Measurements from ENCODE around the gene PNMA6E.

PNMA6E gene

GRCh38 chrX:153444333-153445011 is 43.3 kb upstream of the PNMA6E start:
- Histone ChIP-seq H3K9ac (ENCODE audit: low read length) (no peak overlapping the region), H3K27me3 (ENCODE audit: control insufficient read depth in 1 of 2, insufficient read depth in 2 of 2, low read length in 2 of 2) (peaks cover 0 to 19% of the 10 kb centered on the region in 2 donors), H3K4me1 (ENCODE audit: insufficient read depth, low read length) (no peaks in the 10 kb centered on the region), H3K9me3 (ENCODE audit: low read length) (peaks cover 7% of the 10 kb centered on the region), H3K36me3 (ENCODE audit: insufficient read depth, low read length) (no peaks in the 10 kb centered on the region), H3K4me3 (ENCODE audit: low read depth in 1 of 2, low read length in 2 of 2) (no peak overlapping the region), H3K27ac (ENCODE audit: low read depth, low read length) (no peak overlapping the region)

GRCh38 chrX:153443476-153444332 is 42.6 kb upstream of the PNMA6E start:
- no peak overlapping the region for H3K9ac ChIP-seq (ENCODE audit: low read length)
- H3K4me3 ChIP-seq (ENCODE audit: low read depth in 1 of 2, low read length in 2 of 2) = no peak overlapping the region
- peaks cover 0 to 19% of the 10 kb centered on the region in 2 donors for H3K27me3 ChIP-seq (ENCODE audit: control insufficient read depth in 1 of 2, insufficient read depth in 2 of 2, low read length in 2 of 2)
- H3K4me1 ChIP-seq (ENCODE audit: insufficient read depth, low read length) = no peaks in the 10 kb centered on the region
- peaks cover 9% of the 10 kb centered on the region for H3K9me3 ChIP-seq (ENCODE audit: low read length)
- H3K36me3 ChIP-seq (ENCODE audit: insufficient read depth, low read length) = no peaks in the 10 kb centered on the region
- H3K27ac ChIP-seq (ENCODE audit: low read depth, low read length) = no peak overlapping the region

- Histone ChIP-seq H3K36me3 (ENCODE audit: insufficient read depth, low read length) (no peaks in the 10 kb centered on the region), H3K9me3 (ENCODE audit: low read length) (peaks cover 9% of the 10 kb centered on the region), H3K27me3 (ENCODE audit: control insufficient read depth in 1 of 2, insufficient read depth in 2 of 2, low read length in 2 of 2) (peaks cover 0 to 18% of the 10 kb centered on the region in 2 donors), H3K4me3 (ENCODE audit: low read depth in 1 of 2, low read length in 2 of 2) (no peak overlapping the region), H3K9ac (ENCODE audit: low read length) (no peak overlapping the region), H3K27ac (ENCODE audit: low read depth, low read length) (no peak overlapping the region), H3K4me1 (ENCODE audit: insufficient read depth, low read length) (no peaks in the 10 kb centered on the region)
Measured at GRCh38 chrX:153442463-153442862, 41.3 kb upstream of the PNMA6E start.

GRCh38 chrX:153441981-153442380 is 40.8 kb upstream of the PNMA6E start:
- no peak overlapping the region for H3K9ac ChIP-seq (ENCODE audit: low read length)
- H3K36me3 ChIP-seq (ENCODE audit: insufficient read depth, low read length) = no peaks in the 10 kb centered on the region
- no peak overlapping the region for H3K4me3 ChIP-seq (ENCODE audit: low read depth in 1 of 2, low read length in 2 of 2)
- H3K27ac ChIP-seq (ENCODE audit: low read depth, low read length) = no peak overlapping the region
- H3K27me3 ChIP-seq (ENCODE audit: control insufficient read depth in 1 of 2, insufficient read depth in 2 of 2, low read length in 2 of 2) = peaks cover 0 to 14% of the 10 kb centered on the region in 2 donors
- peaks cover 9% of the 10 kb centered on the region for H3K9me3 ChIP-seq (ENCODE audit: low read length)
- H3K4me1 ChIP-seq (ENCODE audit: insufficient read depth, low read length) = no peaks in the 10 kb centered on the region

GRCh38 chrX:153441296-153441695 is 40.1 kb upstream of the PNMA6E start:
- Histone ChIP-seq H3K9me3 (ENCODE audit: low read length) (peaks cover 9% of the 10 kb centered on the region), H3K4me1 (ENCODE audit: insufficient read depth, low read length) (no peaks in the 10 kb centered on the region), H3K4me3 (ENCODE audit: low read depth in 1 of 2, low read length in 2 of 2) (no peak overlapping the region), H3K27me3 (ENCODE audit: control insufficient read depth in 1 of 2, insufficient read depth in 2 of 2, low read length in 2 of 2) (peaks cover 0 to 11% of the 10 kb centered on the region in 2 donors), H3K9ac (ENCODE audit: low read length) (no peak overlapping the region), H3K27ac (ENCODE audit: low read depth, low read length) (no peak overlapping the region), H3K36me3 (ENCODE audit: insufficient read depth, low read length) (no peaks in the 10 kb centered on the region)

GRCh38 chrX:153440556-153441135 is 39.5 kb upstream of the PNMA6E start:
- H3K9ac ChIP-seq (ENCODE audit: low read length) = no peak overlapping the region
- no peaks in the 10 kb centered on the region for H3K36me3 ChIP-seq (ENCODE audit: insufficient read depth, low read length)
- no peaks in the 10 kb centered on the region for H3K4me1 ChIP-seq (ENCODE audit: insufficient read depth, low read length)
- H3K27ac ChIP-seq (ENCODE audit: low read depth, low read length) = no peak overlapping the region
- H3K27me3 ChIP-seq (ENCODE audit: control insufficient read depth in 1 of 2, insufficient read depth in 2 of 2, low read length in 2 of 2) = peaks cover 0 to 7% of the 10 kb centered on the region in 2 donors
- H3K9me3 ChIP-seq (ENCODE audit: low read length) = peaks cover 9% of the 10 kb centered on the region
- no peak overlapping the region for H3K4me3 ChIP-seq (ENCODE audit: low read depth in 1 of 2, low read length in 2 of 2)

- H3K36me3 ChIP-seq (ENCODE audit: insufficient read depth, low read length) = no peaks in the 10 kb centered on the region
- H3K4me3 ChIP-seq (ENCODE audit: low read depth in 1 of 2, low read length in 2 of 2) = no peak overlapping the region
- no peak overlapping the region for H3K27ac ChIP-seq (ENCODE audit: low read depth, low read length)
- H3K27me3 ChIP-seq (ENCODE audit: control insufficient read depth in 1 of 2, insufficient read depth in 2 of 2, low read length in 2 of 2) = peaks cover 0 to 5% of the 10 kb centered on the region in 2 donors
- H3K9ac ChIP-seq (ENCODE audit: low read length) = no peak overlapping the region
- H3K9me3 ChIP-seq (ENCODE audit: low read length) = peaks cover 9% of the 10 kb centered on the region
- H3K4me1 ChIP-seq (ENCODE audit: insufficient read depth, low read length) = no peaks in the 10 kb centered on the region
Measured at GRCh38 chrX:153439977-153440376, 38.8 kb upstream of the PNMA6E start.

- Histone ChIP-seq H3K9me3 (ENCODE audit: low read length) (peaks cover 9% of the 10 kb centered on the region), H3K36me3 (ENCODE audit: insufficient read depth, low read length) (no peaks in the 10 kb centered on the region), H3K4me3 (ENCODE audit: low read depth in 1 of 2, low read length in 2 of 2) (no peak overlapping the region), H3K4me1 (ENCODE audit: insufficient read depth, low read length) (no peaks in the 10 kb centered on the region), H3K9ac (ENCODE audit: low read length) (no peak overlapping the region), H3K27ac (ENCODE audit: low read depth, low read length) (no peak overlapping the region), H3K27me3 (ENCODE audit: control insufficient read depth in 1 of 2, insufficient read depth in 2 of 2, low read length in 2 of 2) (peaks cover 0 to 6% of the 10 kb centered on the region in 2 donors)
Measured at GRCh38 chrX:153438532-153438931, 37.4 kb upstream of the PNMA6E start.

- peaks cover 0 to 19% of the 10 kb centered on the region in 2 donors for H3K27me3 ChIP-seq (ENCODE audit: control insufficient read depth in 1 of 2, insufficient read depth in 2 of 2, low read length in 2 of 2)
- H3K36me3 ChIP-seq (ENCODE audit: insufficient read depth, low read length) = no peaks in the 10 kb centered on the region
- no peaks in the 10 kb centered on the region for H3K4me1 ChIP-seq (ENCODE audit: insufficient read depth, low read length)
Measured at GRCh38 chrX:153435845-153436244, 34.7 kb upstream of the PNMA6E start.

GRCh38 chrX:153434801-153435200 is 33.7 kb upstream of the PNMA6E start:
- H3K27me3 ChIP-seq (ENCODE audit: control insufficient read depth in 1 of 2, insufficient read depth in 2 of 2, low read length in 2 of 2) = peaks cover 0 to 14% of the 10 kb centered on the region in 2 donors
- H3K36me3 ChIP-seq (ENCODE audit: insufficient read depth, low read length) = no peaks in the 10 kb centered on the region
- H3K4me1 ChIP-seq (ENCODE audit: insufficient read depth, low read length) = no peaks in the 10 kb centered on the region
- no peak overlapping the region for H3K27ac ChIP-seq (ENCODE audit: low read depth, low read length)
- peaks cover 14% of the 10 kb centered on the region for H3K9me3 ChIP-seq (ENCODE audit: low read length)
- H3K9ac ChIP-seq (ENCODE audit: low read length) = no peak overlapping the region
- no peak overlapping the region for H3K4me3 ChIP-seq (ENCODE audit: low read depth in 1 of 2, low read length in 2 of 2)

More at GRCh38 chrX:153435845-153436244, 34.7 kb upstream of the PNMA6E start:
- no peak overlapping the region for H3K27ac ChIP-seq (ENCODE audit: low read depth, low read length)
- H3K9me3 ChIP-seq (ENCODE audit: low read length) = peaks cover 18% of the 10 kb centered on the region
- H3K4me3 ChIP-seq (ENCODE audit: low read depth in 1 of 2, low read length in 2 of 2) = no peak overlapping the region
- no peak overlapping the region for H3K9ac ChIP-seq (ENCODE audit: low read length)

GRCh38 chrX:153433781-153434285 is 32.7 kb upstream of the PNMA6E start:
- H3K4me1 ChIP-seq (ENCODE audit: insufficient read depth, low read length) = no peaks in the 10 kb centered on the region
- H3K36me3 ChIP-seq (ENCODE audit: insufficient read depth, low read length) = no peaks in the 10 kb centered on the region
- no peak overlapping the region for H3K9ac ChIP-seq (ENCODE audit: low read length)
- H3K27ac ChIP-seq (ENCODE audit: low read depth, low read length) = no peak overlapping the region
- H3K9me3 ChIP-seq (ENCODE audit: low read length) = peaks cover 10% of the 10 kb centered on the region
- H3K4me3 ChIP-seq (ENCODE audit: low read depth in 1 of 2, low read length in 2 of 2) = no peak overlapping the region
- H3K27me3 ChIP-seq (ENCODE audit: control insufficient read depth in 1 of 2, insufficient read depth in 2 of 2, low read length in 2 of 2) = peaks cover 0 to 14% of the 10 kb centered on the region in 2 donors
